ENCODE results near the gene PSG6.
"Not testable (repeated sequence)": the region's sequence is repeated elsewhere in the genome, so short reads cannot be mapped to it uniquely, and the experiment has no call there.

Gene PSG6

DNA sequence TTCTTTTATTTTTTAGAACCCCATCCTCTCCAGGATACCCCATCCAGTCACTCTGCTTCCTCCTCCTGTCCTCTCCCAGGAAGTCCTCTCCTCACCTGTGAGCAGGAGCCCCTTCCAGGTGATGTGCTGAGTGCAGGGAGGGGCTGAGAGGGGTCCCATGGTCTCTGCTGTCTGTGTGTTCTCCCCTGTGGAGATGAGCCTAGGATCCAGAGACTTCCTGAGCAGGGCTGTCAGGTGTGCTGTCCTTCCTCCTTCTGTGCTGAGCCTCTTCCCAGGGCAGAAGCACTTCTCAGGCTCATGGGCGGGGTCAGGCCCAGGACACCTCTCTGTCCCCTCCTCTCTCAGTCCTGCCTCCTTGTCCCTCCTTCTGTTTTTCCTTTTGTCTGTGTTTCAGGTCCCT lies at the start of gene PSG6:
Gene PSG6, minus strand, starts transcription at position 261 of the 400 bp plus-strand sequence. Its CDS starts 102 bp downstream, at position 159.
- not testable (repeated sequence) for DNase-seq

DNA sequence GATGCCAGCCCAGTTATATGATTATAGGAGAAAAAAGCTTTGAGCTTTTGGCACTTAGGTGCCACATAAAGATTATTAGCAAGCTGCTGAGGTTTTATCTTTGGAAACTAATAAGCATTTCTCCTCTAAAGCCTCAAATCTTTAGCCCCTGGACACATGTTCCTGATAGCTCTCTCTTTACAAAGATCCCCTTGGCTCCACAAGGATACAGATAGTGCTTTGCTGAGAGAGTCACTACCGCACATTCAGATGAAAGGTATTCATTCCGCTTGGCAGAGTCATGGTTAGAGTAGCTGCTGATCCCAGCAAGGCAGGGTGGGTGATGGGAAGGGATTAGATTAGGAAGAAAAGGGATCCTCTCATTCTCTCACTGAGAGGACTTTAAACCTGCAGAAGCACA lies 47.5 kb upstream of the PSG6 start:
- DNase-seq: no peak

DNA sequence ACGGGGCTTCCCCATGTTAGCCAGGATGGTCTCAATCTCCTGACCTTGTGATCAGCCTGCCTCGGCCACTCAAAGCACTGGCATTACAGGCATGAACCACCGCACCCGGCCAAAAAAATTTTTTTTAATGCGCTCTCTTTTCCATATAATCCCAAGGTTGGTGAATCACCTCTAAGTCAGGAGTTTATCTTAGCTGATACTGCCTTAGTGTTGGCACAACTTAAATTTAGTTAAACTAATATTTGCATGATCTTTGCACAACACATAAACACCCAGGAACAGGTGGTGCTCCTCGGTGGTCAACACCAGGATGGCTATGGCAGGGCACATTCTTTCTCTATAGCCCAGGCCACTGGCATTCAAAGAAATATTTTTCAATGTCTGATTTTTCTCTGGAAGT lies 43.4 kb upstream of the PSG6 start:
- DNase-seq: no peak

DNA sequence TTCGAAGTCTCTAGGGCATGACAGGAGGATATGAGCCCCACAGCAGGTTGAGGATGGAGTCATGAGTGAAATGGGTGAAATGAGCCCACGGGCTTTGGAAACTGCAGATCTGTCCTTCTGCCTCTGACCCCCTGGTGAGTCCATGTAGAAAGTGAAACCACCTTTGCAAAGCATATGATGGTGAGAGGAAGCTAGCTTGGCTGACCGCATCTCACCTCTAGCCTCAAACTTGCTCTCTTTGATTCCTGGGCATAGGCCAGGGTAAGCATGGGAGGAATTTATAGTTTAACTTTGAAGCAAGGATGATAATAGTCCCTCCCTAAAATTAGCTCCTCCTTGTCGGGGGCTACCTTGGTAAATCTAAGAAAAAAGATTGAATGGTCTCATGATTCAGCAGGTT lies 34.4 kb upstream of the PSG6 start:
- DNase-seq: not testable (repeated sequence)

DNA sequence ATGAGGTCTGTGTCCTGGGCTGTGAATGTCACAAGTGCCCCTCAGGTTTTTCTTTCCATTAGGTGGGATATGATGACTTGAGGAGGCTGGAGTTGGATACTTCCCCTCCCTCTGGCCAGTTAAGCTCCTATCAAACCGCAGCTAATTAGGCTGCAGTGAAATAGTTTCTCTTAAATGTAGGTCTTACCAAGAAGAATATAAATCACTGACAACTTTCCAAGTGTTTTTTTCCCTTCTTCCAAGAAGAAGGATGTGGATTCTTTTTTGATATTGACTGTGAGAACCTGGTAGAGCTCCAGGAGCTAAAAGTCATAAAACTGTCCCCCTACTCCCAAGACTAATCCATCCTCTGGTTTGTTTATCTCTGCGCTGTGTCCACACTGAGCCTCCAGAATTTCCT lies 33.8 kb upstream of the PSG6 start:
- DNase-seq: not testable (repeated sequence)

DNA sequence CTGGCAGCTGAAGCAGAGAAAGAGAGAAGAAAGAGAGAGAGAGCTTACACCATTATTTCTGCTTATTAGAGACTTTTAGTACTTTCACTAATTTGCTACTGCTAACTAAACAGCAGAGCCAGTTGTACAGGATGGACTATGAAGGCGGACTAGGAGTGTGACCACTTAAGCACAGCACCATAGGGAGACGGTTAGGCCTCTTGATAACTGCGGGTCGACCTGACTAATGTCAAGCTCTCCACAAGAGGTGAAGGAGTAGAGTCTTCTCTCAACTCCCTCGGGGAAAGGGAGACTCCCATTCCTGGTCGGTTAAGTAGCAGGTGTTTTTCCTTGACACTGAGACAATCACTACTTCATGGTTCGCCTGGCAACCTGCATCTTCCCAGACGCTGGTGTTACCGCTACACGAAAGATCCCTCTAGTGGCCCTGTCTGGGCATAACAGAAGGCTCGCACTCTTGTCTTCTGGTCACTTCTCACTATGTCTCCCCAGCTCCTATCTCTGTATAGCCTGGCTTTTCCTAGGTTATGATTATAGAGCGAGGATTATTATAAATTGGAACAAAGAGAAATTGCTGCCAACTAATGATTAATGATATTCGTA lies 24.6 kb upstream of the PSG6 start:
- no peak for DNase-seq

DNA sequence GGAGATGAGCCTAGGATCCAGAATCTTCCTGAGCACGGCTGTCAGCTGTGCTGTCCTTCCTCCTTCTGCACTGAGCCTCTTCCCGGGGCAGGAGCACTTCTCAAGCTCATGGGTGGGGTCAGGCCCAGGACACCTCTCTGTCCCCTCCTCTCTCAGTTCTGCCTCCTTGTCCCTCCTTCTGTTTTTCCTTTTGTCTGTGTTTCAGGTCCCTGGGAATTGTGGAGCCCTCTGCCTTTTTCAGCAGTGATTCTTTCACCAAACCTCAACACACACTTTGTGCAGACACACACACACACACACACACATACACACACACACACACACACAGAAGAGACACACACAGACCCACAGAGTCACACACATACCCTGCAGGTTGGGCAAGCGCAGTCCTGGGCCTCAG lies 19.4 kb upstream of the PSG6 start, which contains the start of gene PSG7:
Gene PSG7, minus strand, starts transcription at position 101 of the 400 bp plus-strand sequence. CDS start 131 bp downstream, outside the sequence.
- not testable (repeated sequence) for DNase-seq

DNA sequence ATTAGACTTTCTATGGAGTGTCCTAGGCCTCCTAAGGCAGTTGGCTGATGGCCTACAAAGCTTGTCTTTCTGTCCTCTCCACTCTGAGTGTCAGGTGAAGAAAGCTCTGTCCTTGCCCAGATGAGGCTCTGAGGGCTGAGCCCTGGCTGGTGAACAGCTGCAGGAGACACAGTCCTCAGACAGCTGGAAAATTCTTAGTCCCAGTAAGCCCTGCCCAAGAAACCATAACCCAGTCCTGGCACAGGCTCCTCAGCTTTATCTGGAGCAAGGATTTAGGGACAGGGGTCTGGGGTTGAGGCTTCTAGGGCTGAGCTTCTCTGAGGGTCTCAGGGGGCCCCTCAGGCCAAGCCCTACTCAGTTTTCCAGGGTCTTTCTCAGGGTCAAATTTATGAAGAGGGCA lies 17.0 kb upstream of the PSG6 start:
- DNase-seq: not testable (repeated sequence)

DNA sequence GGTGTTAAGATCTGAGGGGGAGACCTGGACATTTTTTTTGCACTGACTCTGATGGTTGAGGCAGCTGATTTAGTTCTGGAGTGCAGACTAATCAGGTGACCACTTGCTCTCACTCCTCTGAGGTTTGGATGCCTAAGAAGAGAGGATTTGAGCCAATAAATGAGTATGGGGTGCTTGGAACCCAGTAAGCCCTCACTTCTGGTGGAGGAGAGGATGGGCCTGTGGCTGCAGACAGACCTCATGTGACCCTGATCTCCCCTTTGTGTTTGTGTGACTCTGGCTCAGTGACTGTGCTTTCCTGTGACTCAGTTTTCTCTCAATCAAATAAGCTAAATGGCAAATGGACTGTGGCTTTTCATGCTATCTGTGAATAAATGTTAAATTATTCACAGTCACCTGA lies 16.5 kb upstream of the PSG6 start:
- not testable (repeated sequence) for DNase-seq

DNA sequence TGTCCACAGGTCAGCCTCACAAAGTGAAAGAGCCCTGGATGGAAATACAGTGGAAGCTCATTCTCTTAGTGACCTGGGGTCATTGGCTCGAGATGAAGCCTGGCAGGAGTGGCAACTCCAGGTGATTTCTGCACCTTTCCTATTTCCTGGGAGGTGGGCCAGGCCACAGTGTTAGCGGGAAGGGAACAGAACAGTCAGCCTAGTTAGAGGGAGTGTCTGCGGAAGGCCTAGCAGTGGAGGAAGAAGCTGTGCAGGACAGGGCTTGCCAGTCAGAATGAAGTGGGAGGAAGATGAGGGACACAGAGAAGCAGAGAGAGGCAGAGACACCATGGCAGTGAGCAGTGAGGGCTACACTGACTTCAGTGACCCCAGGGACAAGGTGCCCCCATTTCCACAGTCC lies 15.7 kb upstream of the PSG6 start:
- not testable (repeated sequence) for DNase-seq

DNA sequence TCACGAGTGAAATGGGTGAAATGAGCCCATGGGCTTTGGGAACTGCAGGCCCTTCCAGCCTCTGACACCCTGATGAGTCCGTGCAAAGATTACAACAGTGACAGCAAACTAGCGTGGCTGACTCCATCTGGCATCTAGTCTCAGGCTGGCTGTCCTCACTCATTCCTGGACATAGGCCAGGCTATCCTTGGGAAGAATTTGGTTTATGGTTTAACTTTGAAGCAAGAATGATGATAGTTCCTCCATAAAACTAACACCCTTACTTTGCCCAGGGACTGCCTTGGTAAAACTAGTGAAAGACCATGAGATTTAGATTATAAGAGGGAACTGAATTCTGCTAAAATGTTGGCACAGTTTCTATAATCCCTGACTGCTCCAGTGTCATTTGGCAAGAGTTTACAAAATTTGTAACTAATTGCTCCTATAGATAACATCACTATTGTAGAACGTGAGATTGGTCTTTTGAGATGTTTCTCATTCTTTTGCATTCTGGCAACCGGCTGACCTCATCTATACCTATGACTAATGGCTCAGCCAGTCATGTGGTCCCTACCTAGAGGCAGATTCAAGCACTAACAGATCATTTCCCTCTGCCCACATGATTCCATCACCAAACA lies 14.9 kb upstream of the PSG6 start:
- not testable (repeated sequence) for DNase-seq

DNA sequence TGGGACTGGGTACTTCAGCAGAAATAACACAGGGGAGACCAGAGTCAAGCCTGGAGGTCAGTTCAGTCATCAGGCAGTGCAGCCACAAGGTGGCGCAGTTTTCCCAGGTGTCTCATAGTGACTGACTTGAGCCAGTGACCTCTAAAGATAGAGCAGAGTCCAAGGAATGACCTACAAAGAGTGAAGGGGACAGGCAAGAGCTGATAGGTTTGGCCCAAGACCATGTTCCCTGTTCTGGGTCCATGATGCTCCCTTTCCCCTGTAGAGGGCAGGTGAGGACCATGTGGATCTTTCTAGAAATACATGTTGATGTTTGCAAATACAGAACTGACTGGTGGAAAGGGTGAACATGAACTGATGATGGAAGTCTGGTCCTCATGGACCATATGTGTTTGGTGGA lies 12.5 kb upstream of the PSG6 start:
- DNase-seq: not testable (repeated sequence)

DNA sequence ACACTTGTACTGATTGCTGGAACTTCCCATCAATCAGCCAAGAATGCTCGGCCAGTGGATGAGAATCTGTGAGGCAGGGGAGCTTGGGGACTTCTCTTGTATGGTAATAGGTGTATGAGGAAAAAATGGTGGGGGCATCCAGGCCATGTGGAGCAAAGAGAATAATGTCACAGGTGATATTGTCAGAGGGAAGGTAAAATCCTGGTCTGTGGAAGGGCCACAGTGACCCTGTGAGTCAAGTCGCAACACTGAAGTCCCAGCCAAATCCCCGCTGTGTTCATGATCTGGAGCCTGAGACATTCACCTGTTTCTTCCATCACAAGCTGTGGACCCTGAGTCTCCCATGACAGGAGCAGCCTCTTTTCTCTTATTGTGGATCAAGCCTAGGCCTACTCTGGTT lies 11.2 kb upstream of the PSG6 start:
- no peak for DNase-seq

DNA sequence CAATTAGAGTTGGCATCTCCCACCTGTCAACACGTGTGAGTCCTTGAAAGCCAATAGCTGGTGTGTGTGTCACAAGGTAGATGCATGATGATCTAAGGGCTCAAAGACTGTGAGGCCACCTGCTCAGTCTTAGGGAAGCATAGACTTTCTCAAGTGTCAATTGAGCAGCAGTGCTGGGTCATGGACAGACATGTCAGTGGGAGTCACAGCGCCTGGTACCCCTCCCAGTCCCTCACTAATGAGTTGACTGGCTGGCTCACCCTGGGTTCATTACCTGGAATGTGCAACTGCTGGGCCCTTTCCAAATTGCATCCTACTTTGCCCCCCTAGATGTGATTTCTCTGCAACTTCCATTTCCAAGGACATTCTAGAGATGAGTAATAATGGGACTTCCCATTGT lies 9.1 kb upstream of the PSG6 start:
- DNase-seq: no peak

DNA sequence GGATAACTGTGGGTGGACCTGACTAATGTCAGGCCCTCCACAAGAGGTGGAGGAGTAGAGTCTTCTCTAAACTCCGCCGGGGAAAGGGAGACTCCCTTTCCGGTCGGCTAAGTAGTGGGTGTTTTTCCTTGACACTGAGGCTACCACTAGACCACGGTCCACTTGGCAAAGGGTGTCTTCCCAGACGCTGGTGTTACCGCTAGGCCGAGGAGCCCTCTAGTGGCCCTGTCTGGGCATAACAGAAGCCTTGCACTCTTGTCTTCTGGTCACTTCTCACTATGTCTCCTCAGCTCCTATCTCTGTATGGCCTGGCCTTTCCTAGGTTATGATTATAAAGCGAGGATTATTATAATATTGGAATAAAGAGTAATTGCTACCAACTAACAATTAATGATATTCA lies 5.4 kb upstream of the PSG6 start:
- not testable (repeated sequence) for DNase-seq

DNA sequence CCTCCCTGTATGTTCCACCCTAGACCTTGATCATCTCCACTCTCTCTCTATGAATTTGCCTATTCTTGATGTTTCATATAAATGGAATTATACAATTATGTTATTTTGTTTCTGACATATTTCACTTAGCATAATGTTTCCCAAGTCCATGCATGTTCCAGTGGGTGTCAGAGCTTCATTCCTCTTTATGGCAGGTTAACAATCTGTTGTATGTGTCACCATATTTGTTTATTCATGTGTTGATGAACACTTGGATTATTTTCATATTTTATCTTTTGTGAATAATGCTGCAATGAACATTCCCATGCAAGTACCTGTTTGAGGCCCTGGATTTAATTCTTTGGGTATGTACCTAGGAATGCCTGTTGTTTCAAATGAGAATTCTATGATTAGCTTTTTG lies 3.3 kb upstream of the PSG6 start:
- DNase-seq: not testable (repeated sequence)

DNA sequence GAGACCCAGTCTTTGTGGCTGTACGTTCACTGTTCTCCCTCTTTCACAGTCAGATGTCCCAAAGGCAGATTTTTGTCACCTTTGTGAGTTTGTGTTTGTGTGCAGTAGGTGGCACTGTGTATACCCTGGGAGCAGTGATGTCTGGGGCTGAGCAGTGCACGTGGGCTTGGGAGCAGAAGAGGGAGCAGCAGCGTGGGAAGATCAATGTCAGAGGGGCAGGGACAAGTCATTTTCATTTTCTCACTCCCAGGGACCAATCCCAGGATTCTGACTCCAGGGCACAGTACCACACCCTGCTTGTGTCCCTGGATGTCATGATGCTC lies 2.0 kb upstream of the PSG6 start:
- no peak for DNase-seq

DNA sequence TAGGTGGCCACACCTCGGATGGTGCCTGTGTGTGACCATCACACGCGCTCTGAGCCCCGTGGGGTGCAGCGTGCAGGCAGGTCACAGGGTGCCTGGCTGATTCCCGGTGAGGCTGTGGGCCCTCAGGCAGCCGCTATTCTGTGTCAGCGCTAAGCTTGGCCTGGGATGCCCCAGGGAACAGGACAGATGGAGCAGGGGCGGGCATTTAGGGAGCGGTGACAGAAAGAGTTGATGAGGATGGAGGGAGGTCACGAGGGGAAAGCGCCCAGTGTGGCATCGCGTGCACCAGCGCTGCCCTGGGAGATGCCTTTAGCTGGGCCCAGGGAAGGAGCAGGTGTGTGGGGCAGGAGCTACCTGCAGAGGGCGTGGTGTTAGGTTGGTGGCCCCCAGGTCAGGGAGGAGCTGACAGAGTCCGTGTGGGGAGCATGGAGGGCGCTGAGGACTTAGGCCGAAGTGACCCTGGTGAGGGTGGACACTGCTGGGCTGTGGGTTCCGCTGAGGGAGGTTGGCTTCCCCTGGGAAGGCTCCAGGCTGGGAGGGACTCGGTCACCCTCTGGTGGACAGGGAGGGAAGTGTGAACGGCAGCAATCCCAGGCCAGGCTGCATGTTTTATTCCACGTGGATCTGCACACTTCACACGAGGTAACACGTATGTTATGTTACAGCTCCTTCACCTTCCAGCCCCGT lies 1.5 kb upstream of the PSG6 start:
- DNase-seq: not testable (repeated sequence)

DNA sequence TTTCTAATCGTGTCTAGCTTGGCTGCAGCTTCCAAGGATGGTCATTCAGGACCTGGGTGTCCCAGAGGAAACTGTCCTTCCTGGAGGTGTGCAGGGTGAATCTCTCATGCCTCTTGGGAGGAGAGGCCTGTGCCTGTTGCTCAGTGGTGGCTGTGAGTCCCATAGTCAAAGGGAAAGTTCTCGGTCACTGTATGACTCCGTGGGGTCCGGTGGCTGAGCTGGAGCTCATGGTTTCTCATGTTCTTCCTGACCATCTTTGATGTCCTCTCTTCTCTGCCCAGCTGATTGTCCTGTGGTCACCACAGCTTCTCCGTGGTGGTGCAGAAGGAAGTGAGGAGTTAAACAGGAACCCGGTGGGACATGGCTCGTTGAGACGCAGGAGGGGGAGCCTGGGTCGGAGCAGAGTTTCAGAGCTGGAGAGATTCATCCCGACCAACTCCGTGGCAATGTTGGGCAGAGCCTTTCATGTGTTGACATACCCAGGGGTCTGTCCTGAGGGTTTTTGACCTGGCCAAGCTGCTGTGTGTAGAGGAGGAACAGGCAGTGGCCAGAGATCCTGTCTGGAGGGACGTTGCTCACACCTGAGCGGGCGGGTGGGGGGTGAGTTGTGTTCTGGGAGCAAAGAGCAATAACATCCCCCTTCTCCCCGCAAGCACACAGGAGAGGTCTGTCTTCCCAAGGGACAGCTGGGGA lies 829 bp upstream of the PSG6 start:
- DNase-seq: not testable (repeated sequence)

DNA sequence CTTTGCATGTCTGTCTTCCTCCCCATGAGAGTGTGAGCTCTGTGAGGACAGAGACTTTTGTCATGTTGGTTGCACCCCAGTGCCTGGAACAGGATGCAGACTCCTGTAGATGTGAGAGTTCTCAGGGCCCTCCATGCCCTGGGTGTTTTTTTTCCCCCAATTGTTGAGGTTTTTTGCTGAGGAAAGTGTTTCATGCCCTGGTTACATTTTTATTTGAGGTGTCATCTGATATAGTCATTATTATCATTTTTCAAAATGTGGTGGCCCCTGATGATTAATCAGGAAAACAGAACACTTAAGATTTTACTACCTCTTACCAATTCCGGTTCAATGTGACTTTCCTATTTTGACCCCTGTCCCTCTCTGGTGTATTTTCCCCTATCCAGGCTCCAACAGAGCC lies 763 bp downstream of the PSG6 start:
- DNase-seq: not testable (repeated sequence)

DNA sequence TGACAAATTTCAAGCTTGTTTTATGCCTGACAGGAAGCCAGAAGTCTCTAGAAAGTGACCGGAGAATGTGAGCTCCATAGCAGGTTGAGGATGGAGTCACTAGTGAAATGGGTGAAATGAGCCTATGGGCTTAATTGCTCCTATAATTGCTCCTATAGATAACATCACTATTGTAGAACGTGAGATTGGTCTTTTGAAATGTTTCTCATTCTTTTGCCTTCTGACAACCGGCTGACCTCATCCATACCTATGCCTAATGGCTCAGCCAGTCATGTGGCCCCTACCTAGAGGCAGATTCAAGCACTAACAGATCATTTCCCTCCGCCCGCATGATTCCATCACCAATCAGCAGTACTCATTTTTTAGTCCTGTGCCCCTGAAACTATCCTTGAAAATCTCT lies 4.2 kb downstream of the PSG6 start:
- DNase-seq: not testable (repeated sequence)

DNA sequence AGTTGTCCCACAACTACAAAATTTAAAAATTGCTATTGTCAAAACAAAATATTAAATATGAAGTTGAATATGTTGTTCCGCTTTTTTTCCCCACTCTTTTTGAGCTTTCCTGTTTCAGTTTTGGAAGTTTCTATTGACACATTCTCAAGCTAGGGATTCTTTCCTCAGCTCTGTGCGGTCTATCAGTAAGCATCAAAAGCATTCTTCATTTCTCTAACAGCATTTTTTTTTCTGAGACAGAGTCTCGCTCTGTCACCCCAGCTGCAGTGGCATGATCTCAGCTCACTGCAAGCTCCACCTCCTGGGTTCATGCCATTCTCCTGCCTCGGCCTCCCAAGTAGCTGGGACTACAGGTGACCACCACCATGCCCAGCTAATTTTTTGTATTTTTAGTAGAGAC lies 4.8 kb downstream of the PSG6 start:
- DNase-seq: not testable (repeated sequence)

DNA sequence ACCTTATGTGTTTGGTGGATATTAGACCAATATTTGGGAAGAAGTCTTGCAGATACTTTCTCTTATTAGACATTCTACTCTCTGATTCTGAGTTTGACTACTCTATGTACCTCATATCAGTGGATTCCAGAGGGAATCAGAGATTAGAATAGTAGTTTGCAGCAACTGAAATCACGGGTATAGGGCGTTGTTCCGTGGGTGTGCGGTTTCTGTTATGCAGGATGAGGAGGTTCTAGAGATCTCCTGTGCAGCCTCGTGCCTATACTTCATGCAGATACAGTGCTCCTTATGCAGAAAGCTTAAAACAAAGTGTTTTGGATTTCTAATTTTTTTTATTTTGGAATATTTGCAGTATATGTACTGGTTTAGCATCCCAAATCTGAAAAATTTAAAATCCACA lies 6.0 kb downstream of the PSG6 start:
- not testable (repeated sequence) for DNase-seq

DNA sequence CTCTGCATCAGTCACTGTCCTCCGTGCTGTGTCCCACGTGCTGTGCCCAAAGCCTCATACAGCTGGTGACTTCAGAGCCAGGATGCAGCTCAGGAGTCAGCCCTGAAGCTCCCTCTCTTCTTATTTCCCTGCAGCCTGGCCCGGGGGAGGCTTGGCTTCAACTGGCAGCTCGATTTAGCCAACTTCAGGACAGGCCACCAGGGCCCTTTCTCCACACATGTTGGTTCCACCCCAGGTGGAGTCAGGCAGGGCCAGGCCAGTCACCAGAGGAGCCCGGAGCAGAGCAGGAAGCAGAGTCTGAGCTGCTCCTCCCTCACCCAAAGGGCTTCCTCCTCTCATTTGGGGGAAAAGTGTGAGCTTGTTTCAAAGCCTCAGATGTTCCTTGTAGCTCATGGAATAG lies 11.5 kb downstream of the PSG6 start:
- DNase-seq: not testable (repeated sequence)
